GM19468 (cell line): Measurements from ENCODE around the gene GEMIN8.
A peak's percentile ranks its signal among the peaks of the same experiment; 100 is the strongest.

ENCODE experiments used
- ATAC-seq: cut with Tn5 transposase; IDR thresholded peaks from one replicate; pipeline ENCODE4 v1.9.1; 2021; ENCODE audit warnings: mild to moderate bottlenecking, moderate library complexity, moderate number of reproducible peaks; ENCODE audit not compliant: unreplicated experiment; ENCODE audit errors: extremely low read depth

Gene GEMIN8

GRCh38 chrX:14017399-14017798 lies 12.3 kb downstream of the GEMIN8 start:
- ATAC-seq, result no peak

GRCh38 chrX:14015941-14016340 lies 13.8 kb downstream of the GEMIN8 start:
- ATAC-seq, result no peak

- no peak for ATAC-seq
Observed at GRCh38 chrX:14015294-14015693, 14.4 kb downstream of the GEMIN8 start.

GRCh38 chrX:14014526-14014925 lies 15.2 kb downstream of the GEMIN8 start:
- no peak for ATAC-seq

- no peak for ATAC-seq
Observed at GRCh38 chrX:14013054-14013453, 16.6 kb downstream of the GEMIN8 start.

- no peak for ATAC-seq
Observed at GRCh38 chrX:14010566-14010965, 19.1 kb downstream of the GEMIN8 start.

GRCh38 chrX:14006540-14006939 lies 23.2 kb downstream of the GEMIN8 start:
- ATAC-seq, result no peak

- ATAC-seq, result no peak
Observed at GRCh38 chrX:14003876-14004425, 25.7 kb downstream of the GEMIN8 start.

- no peak for ATAC-seq
Observed at GRCh38 chrX:14003028-14003427, 26.7 kb downstream of the GEMIN8 start.

GRCh38 chrX:13996650-13997049 lies 33.0 kb downstream of the GEMIN8 start:
- no peak for ATAC-seq

GRCh38 chrX:13994536-13995080 lies 35.1 kb downstream of the GEMIN8 start:
- no peak for ATAC-seq

- ATAC-seq, result no peak
Observed at GRCh38 chrX:13994104-13994503, 35.6 kb downstream of the GEMIN8 start.

GRCh38 chrX:13990126-13990800 lies 39.4 kb downstream of the GEMIN8 start:
- ATAC-seq, result no peak

- ATAC-seq, result peak; percentile 61
Observed at GRCh38 chrX:13985697-13986435, 43.8 kb downstream of the GEMIN8 start.

GRCh38 chrX:13983734-13984133 lies 46.0 kb downstream of the GEMIN8 start:
- no peak for ATAC-seq

- no peak for ATAC-seq
Observed at GRCh38 chrX:13968198-13968597, 61.5 kb downstream of the GEMIN8 start.

GRCh38 chrX:13967636-13968035 lies 62.1 kb downstream of the GEMIN8 start:
- no peak for ATAC-seq

GRCh38 chrX:13966793-13967125 lies 62.9 kb downstream of the GEMIN8 start:
- no peak for ATAC-seq

GRCh38 chrX:13966071-13966792 lies 63.5 kb downstream of the GEMIN8 start:
- no peak for ATAC-seq

- ATAC-seq, result no peak
Observed at GRCh38 chrX:13965531-13965930, 64.2 kb downstream of the GEMIN8 start.

- no peak for ATAC-seq
Observed at GRCh38 chrX:13956998-13957397, 72.7 kb downstream of the GEMIN8 start.
